ENCODE measurements around the gene RPL29.

RPL29 gene

GRCh38 chr3:51961602-51962569 lies 33.8 kb downstream of the RPL29 start:
- DNase-seq: no peak

GRCh38 chr3:51961011-51961410 lies 34.7 kb downstream of the RPL29 start:
- no peak for DNase-seq

- DNase-seq: no peak
Measured at GRCh38 chr3:51960386-51960785, 35.3 kb downstream of the RPL29 start.

- no peak for DNase-seq
Measured at GRCh38 chr3:51959651-51960050, 36.0 kb downstream of the RPL29 start.

GRCh38 chr3:51958603-51959521 lies 36.8 kb downstream of the RPL29 start:
- no peak for DNase-seq

- DNase-seq: no peak
Measured at GRCh38 chr3:51957520-51958205, 38.0 kb downstream of the RPL29 start.

GRCh38 chr3:51955893-51956770 lies 39.6 kb downstream of the RPL29 start:
- no peak for DNase-seq

GRCh38 chr3:51955175-51955892 lies 40.4 kb downstream of the RPL29 start, which contains the start of gene GPR62:
TSS of gene GPR62 (plus strand) at chr3:51955381. CDS start at chr3:51955653, 272 bp downstream.
- no peak for DNase-seq

- no peak for DNase-seq
Measured at GRCh38 chr3:51954713-51955112, 41.0 kb downstream of the RPL29 start.

GRCh38 chr3:51954105-51954504 lies 41.6 kb downstream of the RPL29 start:
- no peak for DNase-seq

- no peak for DNase-seq
Measured at GRCh38 chr3:51953445-51953844, 42.2 kb downstream of the RPL29 start.

GRCh38 chr3:51950899-51951298 lies 44.8 kb downstream of the RPL29 start:
- DNase-seq: no peak

- DNase-seq: no peak
Measured at GRCh38 chr3:51949121-51949520, 46.6 kb downstream of the RPL29 start.

- DNase-seq: no peak
Measured at GRCh38 chr3:51948016-51948580, 47.6 kb downstream of the RPL29 start.

GRCh38 chr3:51947215-51947900 lies 48.3 kb downstream of the RPL29 start:
- DNase-seq: no peak

GRCh38 chr3:51946796-51947195 lies 48.9 kb downstream of the RPL29 start:
- no peak for DNase-seq

- DNase-seq: no peak
Measured at GRCh38 chr3:51945926-51946705, 49.6 kb downstream of the RPL29 start.

- DNase-seq: no peak
Measured at GRCh38 chr3:51945031-51945840, 50.5 kb downstream of the RPL29 start.
